Measurements from ENCODE around the gene FCGR3B.
"Not testable (repeated sequence)": the region's sequence is repeated elsewhere in the genome, so short reads cannot be mapped to it uniquely, and the experiment has no call there.

The FCGR3B gene

DNA sequence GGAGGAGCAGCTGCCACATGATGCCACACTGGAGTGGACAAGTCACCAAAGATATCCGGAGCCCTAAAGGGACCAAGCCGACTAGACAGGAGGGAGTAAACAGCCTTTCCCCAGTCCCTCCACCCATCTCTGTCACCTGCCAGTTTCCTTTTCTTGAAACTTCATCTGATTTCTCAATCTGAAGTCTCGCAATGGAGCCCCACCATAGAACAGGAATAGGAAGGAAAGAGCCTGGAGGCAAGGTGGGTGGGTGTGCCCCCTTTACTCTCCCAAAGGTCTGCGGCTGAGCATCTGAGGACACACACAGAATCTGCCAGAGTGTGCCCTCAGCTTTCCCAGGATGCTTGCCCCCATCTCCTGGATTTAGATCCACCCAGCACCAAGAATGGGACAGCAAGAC is at the start of gene FCGR3B:
Gene FCGR3B, minus strand, starts transcription at position 101 of the 400 bp plus-strand sequence. Its CDS starts 82 bp downstream, at position 19.
- no peak for DNase-seq (ENCODE audit: low read depth)

DNA sequence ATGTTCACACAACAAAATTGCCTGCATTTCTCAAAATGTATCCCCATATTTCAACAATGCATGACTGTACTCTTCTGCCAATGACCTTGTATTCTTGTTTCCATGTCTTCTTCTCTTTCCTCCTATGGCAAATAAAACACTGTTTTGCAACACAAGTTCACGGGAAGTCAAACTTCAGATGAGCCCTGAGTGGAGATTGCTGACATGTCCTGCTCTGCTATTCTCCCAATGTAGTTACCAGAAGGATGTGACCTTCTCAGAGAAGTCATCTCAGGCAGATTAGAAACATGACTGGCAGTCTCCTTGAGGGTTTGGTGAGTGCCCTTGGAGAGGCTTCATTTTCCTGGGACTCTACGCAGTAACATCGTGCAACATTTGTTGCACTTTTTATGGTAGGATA is 47.5 kb upstream of the FCGR3B start:
- DNase-seq (ENCODE audit: low read depth), result no peak

DNA sequence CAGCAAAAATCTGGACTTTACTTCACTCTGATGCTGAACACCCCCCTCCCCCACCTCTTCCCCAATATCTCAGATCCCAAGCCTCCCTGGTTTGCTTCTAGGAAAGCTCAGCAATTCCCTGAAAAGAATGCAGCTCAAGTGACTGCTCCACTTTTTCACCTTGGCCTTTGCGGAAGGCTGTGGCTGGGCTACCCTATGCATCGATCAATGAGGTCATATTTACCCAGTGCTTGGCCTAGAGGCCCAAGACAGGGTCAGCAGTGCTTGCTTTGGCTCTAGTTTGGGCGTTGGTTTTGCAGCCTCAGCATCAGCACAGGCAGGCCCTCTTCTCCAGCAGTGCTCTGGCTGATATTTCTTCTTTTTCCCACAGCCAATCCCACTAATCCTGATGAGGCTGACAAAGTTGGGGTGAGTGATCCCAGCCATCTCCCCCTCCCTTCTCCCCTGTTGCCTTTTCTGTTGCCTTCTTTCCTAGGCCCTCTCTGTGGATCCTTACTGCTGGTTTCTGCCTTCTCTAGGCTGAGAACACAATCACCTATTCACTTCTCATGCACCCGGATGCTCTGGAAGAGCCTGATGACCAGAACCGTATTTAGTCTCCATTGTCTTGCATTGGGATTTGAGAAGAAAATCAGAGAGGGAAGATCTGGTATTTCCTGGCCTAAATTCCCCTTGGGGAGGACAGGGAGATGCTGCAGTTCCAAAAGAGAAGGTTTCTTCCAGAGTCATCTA is 46.1 kb upstream of the FCGR3B start:
- no peak for DNase-seq (ENCODE audit: low read depth)

DNA sequence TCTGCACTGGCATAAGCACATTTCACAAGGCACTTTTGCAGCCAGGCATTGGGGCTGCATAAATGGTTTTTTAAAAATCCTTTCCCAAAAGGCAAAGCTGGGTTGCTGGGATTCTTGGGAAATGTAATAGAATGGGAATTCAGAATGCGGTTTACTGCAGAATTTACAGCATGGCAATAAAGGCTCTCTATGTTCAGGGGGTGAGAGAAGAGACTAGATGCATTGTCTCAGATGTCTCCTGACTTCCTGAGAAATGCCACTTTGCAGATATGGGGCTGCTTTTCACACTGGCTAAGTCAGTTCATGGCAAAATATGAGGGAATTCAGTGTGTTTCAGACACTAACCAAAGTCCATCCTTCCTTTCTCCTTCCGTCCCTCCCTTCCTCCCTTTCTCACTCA is 45.5 kb upstream of the FCGR3B start:
- DNase-seq (ENCODE audit: low read depth), result no peak

DNA sequence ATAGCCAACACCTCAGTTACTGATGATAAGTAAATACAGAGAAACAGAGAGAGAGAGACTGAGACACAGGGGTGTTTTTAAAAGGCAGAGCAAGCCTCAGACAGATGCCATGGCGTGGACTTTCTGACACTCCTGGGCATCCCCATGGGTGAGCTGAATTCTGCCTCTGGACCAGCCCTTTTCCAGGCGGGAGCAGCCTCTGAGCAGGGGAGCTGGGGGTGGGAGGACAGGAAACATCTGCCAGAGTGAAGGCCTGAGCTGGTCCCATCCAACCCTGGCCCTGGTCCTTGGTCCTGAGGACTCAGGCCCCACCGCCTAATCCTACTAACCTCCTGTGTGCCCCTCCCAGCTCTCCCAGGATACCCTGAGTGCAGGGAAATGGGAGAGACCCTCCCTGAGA is 43.9 kb upstream of the FCGR3B start:
- not testable (repeated sequence) for DNase-seq (ENCODE audit: low read depth)

DNA sequence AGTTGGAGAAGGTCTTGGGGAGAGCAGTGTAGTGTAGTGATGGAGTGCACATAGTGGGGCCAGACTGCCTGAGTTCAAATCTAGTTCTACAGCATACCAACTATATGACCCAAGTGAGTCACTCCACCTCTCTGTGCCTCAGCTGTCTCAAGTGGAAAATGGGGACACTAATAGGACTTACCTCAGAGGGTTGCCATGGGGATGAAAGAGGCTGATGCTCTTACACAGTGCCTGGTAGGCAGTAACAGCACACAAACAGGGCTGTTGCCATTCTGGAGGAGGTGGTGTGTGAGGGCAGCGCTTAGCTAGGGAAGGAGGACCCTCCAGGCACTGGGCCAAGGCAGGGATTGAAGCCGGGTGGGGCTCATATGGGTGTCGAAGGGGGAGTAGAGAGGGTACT is 43.5 kb upstream of the FCGR3B start:
- DNase-seq (ENCODE audit: low read depth), result not testable (repeated sequence)

DNA sequence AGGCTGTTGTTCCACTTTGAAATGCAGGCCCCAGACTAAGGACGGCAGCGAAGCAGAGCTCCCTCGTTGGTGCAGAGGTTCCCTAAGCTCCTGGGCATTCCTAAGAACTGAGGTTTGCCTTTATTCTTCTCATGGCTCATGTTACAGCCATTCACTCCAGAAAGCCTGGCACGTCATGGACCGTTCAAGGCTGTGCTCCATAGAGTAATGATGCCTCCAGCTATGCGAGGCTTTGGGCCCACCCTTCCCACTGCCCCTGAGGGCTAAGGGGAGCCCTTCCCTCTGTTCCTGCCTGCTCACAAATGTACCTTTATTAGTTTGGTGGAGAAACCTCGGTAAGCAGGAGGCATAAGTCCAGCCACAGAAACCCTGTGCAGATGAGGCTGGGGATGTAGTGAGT is 42.5 kb upstream of the FCGR3B start:
- not testable (repeated sequence) for DNase-seq (ENCODE audit: low read depth)

- not testable (repeated sequence) for DNase-seq (ENCODE audit: low read depth)
These were observed 40.4 kb upstream of the FCGR3B start for GRCh38 chr1:161671045-161672020.

- not testable (repeated sequence) for DNase-seq (ENCODE audit: low read depth)
These were observed 33.7 kb upstream of the FCGR3B start for GRCh38 chr1:161664689-161665088.

DNA sequence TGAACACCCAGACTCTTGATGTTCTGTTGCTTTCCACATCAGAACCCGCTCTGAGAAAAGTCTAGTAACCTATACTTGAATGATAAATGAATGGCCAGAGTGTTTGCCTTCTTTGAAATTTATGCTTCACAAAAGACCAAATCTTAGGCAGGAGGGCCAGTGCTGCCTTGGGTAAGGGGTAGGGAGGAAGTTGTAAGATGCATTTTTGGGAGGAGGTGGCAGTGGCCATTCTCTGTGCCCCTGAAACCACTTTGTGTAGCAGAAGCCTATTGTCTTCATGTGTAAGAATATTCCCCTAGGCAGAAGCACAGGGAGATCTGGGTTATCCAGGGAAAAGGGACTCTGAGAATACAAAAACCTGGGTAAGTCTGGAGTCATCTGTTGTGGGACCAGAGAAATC is 32.6 kb upstream of the FCGR3B start:
- DNase-seq (ENCODE audit: low read depth), result not testable (repeated sequence)

- DNase-seq (ENCODE audit: low read depth), result not testable (repeated sequence)
These were observed 31.8 kb upstream of the FCGR3B start, which contains the start of gene FCGR2B for GRCh38 chr1:161662684-161663339. TSS of gene FCGR2B (plus strand) at chr1:161663143. CDS start at chr1:161663242, 99 bp downstream.

GRCh38 chr1:161661660-161662311 is 30.8 kb upstream of the FCGR3B start:
- DNase-seq (ENCODE audit: low read depth), result not testable (repeated sequence)

GRCh38 chr1:161658524-161658923 is 27.5 kb upstream of the FCGR3B start:
- not testable (repeated sequence) for DNase-seq (ENCODE audit: low read depth)

GRCh38 chr1:161653971-161654370 is 23.0 kb upstream of the FCGR3B start:
- DNase-seq (ENCODE audit: low read depth), result not testable (repeated sequence)

DNA sequence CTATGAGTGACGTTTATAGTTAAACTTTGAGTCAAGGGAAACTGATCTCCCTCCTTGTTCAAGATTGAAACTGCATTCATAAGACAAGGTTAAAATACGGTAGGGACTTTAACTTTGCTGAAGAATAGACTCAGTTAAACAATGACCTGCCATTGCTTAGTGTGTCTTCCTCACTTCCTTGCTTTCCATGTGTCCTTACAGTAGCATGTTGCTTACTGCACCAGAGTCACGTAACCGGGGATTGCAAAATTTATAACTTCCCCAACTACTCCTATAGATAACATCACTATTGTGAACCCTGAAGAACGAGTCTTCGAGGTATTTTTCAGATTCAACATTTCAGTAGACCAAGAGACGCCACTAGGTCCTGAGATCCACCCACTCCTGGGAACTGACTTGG is 22.6 kb upstream of the FCGR3B start:
- DNase-seq (ENCODE audit: low read depth), result not testable (repeated sequence)

- DNase-seq (ENCODE audit: low read depth), result not testable (repeated sequence)
These were observed 16.8 kb upstream of the FCGR3B start for GRCh38 chr1:161647507-161648360.

GRCh38 chr1:161644855-161645254 is 13.9 kb upstream of the FCGR3B start:
- not testable (repeated sequence) for DNase-seq (ENCODE audit: low read depth)

DNA sequence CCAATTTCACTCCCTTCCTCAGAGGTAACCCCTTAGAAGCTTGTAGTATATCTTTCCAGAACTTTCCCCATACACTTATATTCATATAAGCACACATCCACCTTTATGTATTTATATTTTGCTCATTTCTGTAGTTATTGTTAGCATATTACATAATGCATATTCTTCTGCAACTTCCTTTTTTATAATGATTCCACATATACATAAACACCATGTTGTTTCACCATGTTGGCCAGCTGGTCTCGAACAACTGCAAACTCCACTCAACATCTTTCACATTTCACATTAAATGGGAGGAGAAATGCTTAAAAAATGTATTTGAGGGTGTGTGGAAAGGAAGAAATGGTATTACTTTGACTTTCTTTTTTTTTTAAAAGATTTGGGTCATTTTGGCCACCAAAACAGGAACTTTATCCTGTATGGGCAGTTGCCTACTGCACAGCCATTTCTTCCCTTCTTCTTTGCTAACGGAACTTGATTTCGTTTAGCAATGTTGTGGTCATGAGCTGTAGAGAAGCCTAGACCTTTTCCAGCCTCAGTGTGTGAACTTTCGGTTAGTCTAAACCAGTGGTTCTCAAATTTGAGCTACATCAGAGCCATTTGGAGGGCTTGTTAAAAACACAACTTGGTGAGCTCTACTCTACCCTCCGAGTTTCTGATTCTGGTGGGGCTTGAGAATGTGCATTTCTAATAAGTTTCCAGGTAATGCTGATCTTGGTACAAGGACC is 12.7 kb upstream of the FCGR3B start:
- DNase-seq (ENCODE audit: low read depth), result not testable (repeated sequence)

DNA sequence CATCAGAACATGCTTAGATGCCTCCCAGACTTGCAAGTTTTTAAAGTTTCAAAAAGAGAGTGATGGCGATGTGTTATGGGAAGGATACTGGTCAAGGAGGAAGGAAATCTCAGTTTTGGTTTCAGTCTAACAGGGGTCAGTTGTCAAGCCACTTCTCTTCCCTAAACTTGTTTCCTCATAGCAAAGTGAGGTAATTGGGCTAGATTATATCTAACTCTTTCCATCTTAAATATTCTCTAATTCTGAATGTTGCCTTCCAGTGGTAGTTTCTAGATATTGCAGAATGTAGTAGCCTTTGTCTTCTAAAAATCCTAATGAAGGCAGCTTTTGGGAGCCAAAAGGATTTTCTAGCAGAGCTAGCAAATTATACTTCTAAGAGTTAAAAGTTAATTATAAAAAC is 11.7 kb upstream of the FCGR3B start:
- DNase-seq (ENCODE audit: low read depth), result not testable (repeated sequence)

GRCh38 chr1:161639203-161639602 is 8.2 kb upstream of the FCGR3B start:
- DNase-seq (ENCODE audit: low read depth), result not testable (repeated sequence)
